Measurements from ENCODE around the gene KCNQ5. TPM values are rescaled to one million over a fixed set of nuclear protein-coding genes. Genes with fewer than 3 reads are reported as not detected.

The KCNQ5 gene
- polyA plus RNA-seq, 1 donor (not counting 4 experiments of a cell fraction or from before 2014, with no cell fraction given) = 3.4 TPM

DNA sequence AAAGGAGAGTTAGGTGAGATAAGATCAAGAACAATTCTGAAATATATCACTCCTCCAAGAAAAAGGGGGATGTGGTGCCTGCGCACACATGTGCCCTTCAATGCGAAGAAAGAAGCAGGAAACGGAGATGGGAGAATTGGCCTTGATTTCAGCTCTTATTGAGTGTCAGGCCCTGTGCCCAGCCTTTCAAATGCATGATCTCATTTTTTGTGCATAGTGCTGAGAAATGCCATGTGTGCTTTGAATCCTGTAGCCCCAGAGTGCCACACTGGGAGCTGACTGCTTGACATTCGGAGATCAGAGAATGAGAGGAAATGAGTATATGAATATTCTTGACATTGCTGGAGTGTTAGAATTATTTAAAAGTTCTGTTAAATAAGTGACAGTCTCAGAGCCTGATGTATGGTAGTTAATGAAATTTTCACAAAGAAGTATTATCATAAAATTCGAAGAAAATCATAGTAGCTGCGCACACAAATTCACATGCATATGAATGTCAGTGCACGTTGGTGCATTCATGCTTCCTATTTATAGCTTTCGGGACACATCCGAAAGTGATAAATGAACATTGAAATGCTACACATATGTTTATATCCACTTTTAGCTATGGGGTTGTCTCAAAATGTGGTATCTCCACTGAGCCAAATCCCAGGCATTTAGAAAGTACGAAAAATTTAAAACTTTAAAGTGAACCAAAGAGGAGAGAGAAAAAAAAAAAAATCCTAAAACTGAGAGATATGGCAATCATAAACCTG, 172.0 kb downstream of the KCNQ5 start:
- H4K20me1 ChIP-seq (ENCODE audit: control insufficient read depth, extremely low read depth, insufficient read depth, low read length) = no peaks in the 10 kb centered on the region
- H3K9ac ChIP-seq (ENCODE audit: control insufficient read depth, extremely low read depth, insufficient read depth, low read length) = no peak overlapping the region
- TF ChIP-seq EZH2 (IDR thresholded peaks at IDR 0.05; ENCODE audit: low read length) = no peak
- TF ChIP-seq, protein P1, sequence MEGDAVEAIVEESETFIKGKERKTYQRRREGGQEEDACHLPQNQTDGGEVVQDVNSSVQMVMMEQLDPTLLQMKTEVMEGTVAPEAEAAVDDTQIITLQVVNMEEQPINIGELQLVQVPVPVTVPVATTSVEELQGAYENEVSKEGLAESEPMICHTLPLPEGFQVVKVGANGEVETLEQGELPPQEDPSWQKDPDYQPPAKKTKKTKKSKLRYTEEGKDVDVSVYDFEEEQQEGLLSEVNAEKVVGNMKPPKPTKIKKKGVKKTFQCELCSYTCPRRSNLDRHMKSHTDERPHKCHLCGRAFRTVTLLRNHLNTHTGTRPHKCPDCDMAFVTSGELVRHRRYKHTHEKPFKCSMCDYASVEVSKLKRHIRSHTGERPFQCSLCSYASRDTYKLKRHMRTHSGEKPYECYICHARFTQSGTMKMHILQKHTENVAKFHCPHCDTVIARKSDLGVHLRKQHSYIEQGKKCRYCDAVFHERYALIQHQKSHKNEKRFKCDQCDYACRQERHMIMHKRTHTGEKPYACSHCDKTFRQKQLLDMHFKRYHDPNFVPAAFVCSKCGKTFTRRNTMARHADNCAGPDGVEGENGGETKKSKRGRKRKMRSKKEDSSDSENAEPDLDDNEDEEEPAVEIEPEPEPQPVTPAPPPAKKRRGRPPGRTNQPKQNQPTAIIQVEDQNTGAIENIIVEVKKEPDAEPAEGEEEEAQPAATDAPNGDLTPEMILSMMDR (optimal IDR thresholded peaks at IDR 0.05 in 1 of 3, IDR thresholded peaks at IDR 0.05 in 1 of 3, conservative IDR thresholded peaks at IDR 0.05 in 1 of 3; ENCODE audit: extremely low read depth in 1 of 3, insufficient read depth in 2 of 3, low read length in 3 of 3) = no peak
- H3K36me3 ChIP-seq (ENCODE audit: control insufficient read depth in 2 of 2, extremely low read depth in 1 of 2, insufficient read depth in 2 of 2, low read length in 2 of 2) = no peaks in the 10 kb centered on the region
- H3K79me2 ChIP-seq (ENCODE audit: control insufficient read depth, insufficient read depth, low read length) = peaks cover 3% of the 10 kb centered on the region
- no peaks in the 10 kb centered on the region for H3K9me1 ChIP-seq (ENCODE audit: control insufficient read depth, extremely low read depth, insufficient read depth, low read length)
- no peaks in the 10 kb centered on the region for H3K27me3 ChIP-seq (ENCODE audit: control insufficient read depth, extremely low read depth, insufficient read depth, low read length)
- dilution Hi-C loops (cut with MboI; ENCODE audit: extremely low pct_ligation_motif_present, low sequenced_read_pairs) = no loop called here
- H3K9me3 ChIP-seq (ENCODE audit: control insufficient read depth, low read depth, low read length) = no peaks in the 10 kb centered on the region
- no peak for DNase-seq (ENCODE audit: low read depth, low spot score)
- no peak overlapping the region for H2AFZ ChIP-seq (ENCODE audit: control insufficient read depth, low read length)
- H3K4me2 ChIP-seq (ENCODE audit: control insufficient read depth, extremely low read depth, insufficient read depth, low read depth, low read length) = no peak overlapping the region
- H3K4me3 ChIP-seq (ENCODE audit: control insufficient read depth in 2 of 3, extremely low read depth in 1 of 3, insufficient read depth in 2 of 3, low read depth in 1 of 3, low read length in 3 of 3) = no peak overlapping the region
- peaks cover 8% of the 10 kb centered on the region for H3K4me1 ChIP-seq (ENCODE audit: control insufficient read depth, extremely low read depth, insufficient read depth, low read length)
- no peak overlapping the region for H3K27ac ChIP-seq (ENCODE audit: control insufficient read depth, insufficient read depth, low read length)
- no peak for FAIRE-seq

DNA sequence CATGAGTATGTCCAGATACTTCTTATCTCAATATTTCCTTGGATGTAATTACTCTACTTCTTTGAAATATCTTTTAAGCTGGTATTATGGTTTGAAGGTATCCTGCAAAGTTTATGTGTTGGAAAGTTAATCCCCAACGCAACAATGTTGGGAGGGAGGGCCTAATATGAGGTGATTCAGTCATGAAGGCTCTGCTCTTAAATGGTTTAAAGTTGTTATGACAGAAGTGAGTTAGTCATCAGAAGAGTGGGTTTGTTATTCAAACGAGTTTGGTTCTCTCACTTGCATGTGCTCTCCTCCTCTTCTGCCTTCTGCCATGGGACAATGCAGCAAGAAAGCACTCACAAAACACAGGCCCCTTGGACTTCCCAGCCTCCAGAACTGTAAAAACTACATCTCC, 176.3 kb downstream of the KCNQ5 start:
- Histone ChIP-seq H3K4me3 (ENCODE audit: control insufficient read depth in 2 of 3, extremely low read depth in 1 of 3, insufficient read depth in 2 of 3, low read depth in 1 of 3, low read length in 3 of 3) (no peak overlapping the region), H2AFZ (ENCODE audit: control insufficient read depth, low read length) (no peak overlapping the region), H4K20me1 (ENCODE audit: control insufficient read depth, extremely low read depth, insufficient read depth, low read length) (no peaks in the 10 kb centered on the region), H3K4me1 (ENCODE audit: control insufficient read depth, extremely low read depth, insufficient read depth, low read length) (peaks cover 3% of the 10 kb centered on the region), H3K79me2 (ENCODE audit: control insufficient read depth, insufficient read depth, low read length) (no peaks in the 10 kb centered on the region), H3K36me3 (ENCODE audit: control insufficient read depth in 2 of 2, extremely low read depth in 1 of 2, insufficient read depth in 2 of 2, low read length in 2 of 2) (no peaks in the 10 kb centered on the region), H3K9me1 (ENCODE audit: control insufficient read depth, extremely low read depth, insufficient read depth, low read length) (no peaks in the 10 kb centered on the region), H3K9me3 (ENCODE audit: control insufficient read depth, low read depth, low read length) (no peaks in the 10 kb centered on the region), H3K27ac (ENCODE audit: control insufficient read depth, insufficient read depth, low read length) (peak overlapping the region; percentile 47), H3K27me3 (ENCODE audit: control insufficient read depth, extremely low read depth, insufficient read depth, low read length) (no peaks in the 10 kb centered on the region), H3K9ac (ENCODE audit: control insufficient read depth, extremely low read depth, insufficient read depth, low read length) (no peak overlapping the region), H3K4me2 (ENCODE audit: control insufficient read depth, extremely low read depth, insufficient read depth, low read depth, low read length) (no peak overlapping the region)
- no peak for TF ChIP-seq EZH2 (IDR thresholded peaks at IDR 0.05; ENCODE audit: low read length)
- TF ChIP-seq, protein P1 (optimal IDR thresholded peaks at IDR 0.05 in 1 of 3, IDR thresholded peaks at IDR 0.05 in 1 of 3, conservative IDR thresholded peaks at IDR 0.05 in 1 of 3; ENCODE audit: extremely low read depth in 1 of 3, insufficient read depth in 2 of 3, low read length in 3 of 3) = no peak
- DNase-seq (ENCODE audit: low read depth, low spot score) (no peak), FAIRE-seq (peak; percentile 20)
- dilution Hi-C loops (cut with MboI; ENCODE audit: extremely low pct_ligation_motif_present, low sequenced_read_pairs) = no loop called here

Measured in keratinocyte (primary cell).